ENCODE measurements around the gene UXS1.
A peak's percentile ranks its signal among the peaks of the same experiment; 100 is the strongest.
"Not testable (repeated sequence)": the region's sequence is repeated elsewhere in the genome, so short reads cannot be mapped to it uniquely, and the experiment has no call there.

The UXS1 gene

GRCh38 chr2:106159866-106160785 lies 34.0 kb downstream of the UXS1 start:
- no peak for DNase-seq

DNA sequence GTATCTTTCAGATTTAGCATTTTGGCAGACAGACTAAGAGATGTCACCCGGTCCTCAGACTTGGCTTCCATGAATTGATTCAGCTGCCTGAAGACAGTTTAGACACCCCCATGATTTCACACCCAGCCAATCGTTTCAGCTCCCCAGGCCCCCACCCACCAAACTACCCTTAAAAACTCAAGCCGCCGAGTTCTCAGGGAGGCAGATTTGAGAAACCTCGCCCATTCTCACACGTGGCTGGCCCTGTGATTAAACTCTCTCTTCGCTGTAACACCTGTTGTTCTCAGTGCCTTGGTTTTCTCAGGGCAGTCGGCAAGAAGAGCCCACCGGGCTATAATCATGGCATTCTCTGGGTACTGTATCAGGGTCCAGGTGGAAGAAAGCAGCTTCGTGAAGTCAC lies 35.2 kb downstream of the UXS1 start:
- DNase-seq: no peak

- no peak for DNase-seq
Observed at GRCh38 chr2:106158131-106158530, 36.0 kb downstream of the UXS1 start.

DNA sequence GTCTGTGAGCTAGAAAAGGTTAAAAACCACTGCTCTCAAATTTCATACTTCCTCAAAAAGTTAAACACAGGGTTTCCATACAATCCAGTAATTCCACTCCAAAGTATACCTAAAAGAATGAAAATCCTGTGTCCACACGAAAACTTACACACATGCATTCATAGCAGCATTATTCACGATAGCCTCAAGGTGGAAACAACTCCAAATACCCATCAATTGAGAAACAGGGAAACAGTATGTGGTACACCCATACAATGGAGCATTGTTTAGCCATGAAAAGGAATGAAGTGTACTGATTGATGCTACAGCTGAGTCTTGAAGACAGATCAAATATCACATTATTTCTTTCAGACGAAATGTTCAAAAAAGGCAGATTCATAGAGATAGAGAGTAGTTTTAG lies 36.7 kb downstream of the UXS1 start:
- DNase-seq: no peak

GRCh38 chr2:106156305-106157296 lies 37.5 kb downstream of the UXS1 start:
- no peak for DNase-seq

- no peak for DNase-seq
Observed at GRCh38 chr2:106153781-106154180, 40.3 kb downstream of the UXS1 start.

GRCh38 chr2:106147665-106148064 lies 46.4 kb downstream of the UXS1 start:
- no peak for DNase-seq

- DNase-seq: no peak
Observed at GRCh38 chr2:106147159-106147558, 46.9 kb downstream of the UXS1 start.

- no peak for DNase-seq
Observed at GRCh38 chr2:106144621-106145331, 49.3 kb downstream of the UXS1 start.

GRCh38 chr2:106143495-106144215 lies 50.4 kb downstream of the UXS1 start:
- no peak for DNase-seq

GRCh38 chr2:106142683-106143082 lies 51.4 kb downstream of the UXS1 start:
- DNase-seq: no peak

DNA sequence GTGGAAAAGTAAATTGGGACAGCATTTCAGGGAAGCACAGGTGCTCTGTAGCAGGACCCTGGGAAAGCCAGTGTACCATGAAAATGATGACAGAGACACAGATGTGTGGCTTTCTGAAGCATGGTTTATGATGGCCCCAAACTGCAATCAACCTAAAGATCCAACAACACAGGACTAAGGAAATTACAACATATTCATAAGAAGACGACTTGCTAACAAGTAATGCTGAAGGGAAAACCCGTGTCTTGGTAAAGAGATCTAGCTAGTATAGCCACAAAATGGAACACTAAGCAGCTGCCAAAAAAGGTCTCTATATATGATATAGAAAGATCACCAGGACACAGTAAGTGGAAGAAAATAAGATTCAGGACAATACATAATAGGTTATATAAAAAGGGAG lies 53.2 kb downstream of the UXS1 start:
- DNase-seq: no peak

- no peak for DNase-seq
Observed at GRCh38 chr2:106140113-106140512, 54.0 kb downstream of the UXS1 start.

DNA sequence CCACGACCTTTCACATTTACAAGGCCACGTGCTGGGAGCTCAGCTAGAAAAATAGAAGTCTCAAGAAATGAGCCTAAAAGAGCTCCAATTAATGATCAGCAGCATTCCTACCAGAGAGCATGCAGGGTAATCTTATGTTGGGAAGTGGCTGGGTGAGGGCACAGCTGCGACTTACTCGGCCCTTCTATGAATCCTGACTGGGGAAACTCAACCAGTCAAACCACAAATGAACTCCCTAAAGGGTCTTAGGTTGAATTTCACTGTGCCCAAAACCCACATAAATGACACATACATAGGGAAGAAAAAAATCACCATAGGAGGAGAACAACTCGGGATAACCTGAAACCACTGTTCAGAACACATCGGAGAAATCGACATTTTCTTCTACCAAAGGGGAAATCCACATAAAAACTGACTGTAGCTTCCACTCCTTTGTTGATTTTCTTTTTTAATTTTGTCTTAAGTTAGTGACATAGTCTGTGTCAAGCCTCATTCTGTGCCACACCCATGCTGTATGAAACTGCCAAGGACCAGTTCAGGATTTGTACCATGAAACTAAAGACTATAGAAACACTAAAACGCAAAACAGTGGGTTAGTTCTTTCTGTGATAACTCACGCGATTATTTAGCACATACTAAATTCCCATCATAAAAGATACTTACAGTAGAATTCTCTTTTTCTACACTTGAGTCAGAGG lies 54.7 kb downstream of the UXS1 start:
- no peak for DNase-seq

- peak; percentile 42 for DNase-seq
Observed at GRCh38 chr2:106138543-106139237, 55.4 kb downstream of the UXS1 start.

DNA sequence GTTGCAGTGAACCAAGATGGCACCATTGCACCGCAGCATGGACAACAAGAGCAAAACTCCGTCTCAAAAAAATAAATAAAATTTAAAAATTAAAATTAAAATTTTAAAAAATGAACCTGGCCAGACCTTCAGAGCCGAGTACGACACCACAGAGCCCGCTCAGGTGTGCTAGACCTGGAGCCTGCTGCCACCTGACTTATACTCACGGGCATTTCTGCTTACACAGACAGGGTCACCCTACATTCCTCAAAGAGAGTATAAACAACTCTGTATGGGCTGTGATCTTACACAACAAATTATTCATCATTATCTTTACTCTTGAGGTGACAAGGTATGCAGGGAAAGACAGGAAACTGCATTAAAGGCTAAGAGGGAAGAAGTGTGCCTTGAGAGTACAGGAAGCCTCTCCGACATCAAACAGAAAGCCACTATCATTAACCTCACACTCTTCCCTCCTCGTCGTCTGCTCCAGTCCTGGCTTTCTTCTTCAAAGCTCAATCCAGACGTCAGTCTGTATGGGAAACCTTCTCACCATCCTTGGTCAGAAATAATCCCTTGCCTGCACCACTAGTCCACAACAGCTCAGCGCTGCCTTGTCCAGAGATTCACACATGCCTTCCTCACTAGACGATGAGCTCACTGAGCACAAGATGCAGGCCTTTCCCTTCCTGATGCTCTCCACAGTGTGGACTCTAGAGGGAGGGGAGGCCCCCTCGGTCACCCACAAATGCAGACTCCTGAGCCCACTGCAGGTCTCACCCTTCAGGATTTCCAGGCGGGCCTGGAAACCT lies 56.2 kb downstream of the UXS1 start:
- DNase-seq: no peak

DNA sequence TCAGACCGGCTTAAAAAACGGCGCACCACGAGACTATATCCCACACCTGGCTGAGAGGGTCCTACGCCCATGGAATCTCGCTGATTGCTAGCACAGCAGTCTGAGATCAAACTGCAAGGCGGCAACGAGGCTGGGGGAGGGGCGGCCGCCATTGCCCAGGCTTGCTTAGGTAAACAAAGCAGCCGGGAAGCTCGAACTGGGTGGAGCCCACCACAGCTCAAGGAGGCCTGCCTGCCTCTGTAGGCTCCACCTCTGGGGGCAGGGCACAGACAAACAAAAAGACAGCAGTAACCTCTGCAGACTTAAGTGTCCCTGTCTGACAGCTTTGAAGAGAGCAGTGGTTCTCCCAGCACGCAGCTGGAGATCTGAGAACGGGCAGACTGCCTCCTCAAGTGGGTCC lies 62.9 kb downstream of the UXS1 start:
- DNase-seq: not testable (repeated sequence)

- no peak for DNase-seq
Observed at GRCh38 chr2:106130251-106130998, 63.7 kb downstream of the UXS1 start.

DNA sequence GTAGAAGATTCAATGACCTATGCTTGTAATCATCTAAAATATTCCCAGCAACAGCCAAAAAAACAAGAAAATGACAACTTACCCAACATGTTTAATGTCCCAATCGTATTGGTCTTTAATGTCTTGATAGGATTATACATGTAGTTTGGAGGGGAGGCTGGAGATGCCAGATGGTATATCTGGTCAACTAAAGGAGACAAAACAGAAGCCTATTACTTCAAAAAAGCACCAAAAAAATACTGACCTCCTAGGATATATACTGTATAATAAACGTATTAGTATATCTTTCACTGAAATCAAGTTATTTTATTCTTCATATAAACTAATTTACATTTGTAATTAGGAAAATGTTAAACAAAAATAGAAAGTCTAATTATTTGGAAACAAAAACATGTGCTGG lies 64.5 kb downstream of the UXS1 start:
- no peak for DNase-seq

Measured in left hindlimb (tissue), 1 donor.